Heart left ventricle (tissue), 16 donors: Measurements from ENCODE around the gene CEP89. TPM values are rescaled to one million over a fixed set of nuclear protein-coding genes. Genes with fewer than 3 reads are reported as not detected.
"Not testable (repeated sequence)": the region's sequence is repeated elsewhere in the genome, so short reads cannot be mapped to it uniquely, and the experiment has no call there.

Experiments used
- ATAC-seq, 4 donors: fragments of 200-7000 bp; cut with Tn5 transposase; one replicate each; pipeline ENCODE4 v1.9.1; 2020 to 2022; ENCODE audit warnings: moderate library complexity in 4 of 4, mild to moderate bottlenecking in 3 of 4, moderate number of reproducible peaks in 1 of 4
- DNase-seq, 5 donors: peaks; one replicate each; pipeline ENCODE4 v3.0.0-alpha.2; 2020
- H3K27ac ChIP-seq, 12 donors: fragments of 200-600 bp; sonication (generic) in 4 of 12; one replicate each; pipeline versions ENCODE4 v1.5.0 to v1.8.0; 2016 to 2022; ENCODE audit warnings: mild to moderate bottlenecking in 2 of 12
- H3K27me3 ChIP-seq, 9 donors: fragments of 200-600 bp; sonication (generic) in 2 of 9; one replicate each; pipeline versions ENCODE4 v1.5.1 to v1.8.0; 2016 to 2022; ENCODE audit warnings: mild to moderate bottlenecking in 3 of 9
- H3K36me3 ChIP-seq, 9 donors: fragments of 200-600 bp; sonication (generic) in 2 of 9; one replicate each; pipeline versions ENCODE4 v1.5.0 to v1.8.0; 2018 to 2022; ENCODE audit warnings: mild to moderate bottlenecking in 2 of 9
- H3K4me1 ChIP-seq, 12 donors: fragments of 200-600 bp; sonication (generic) in 4 of 12; one replicate each; pipeline versions ENCODE4 v1.5.0 to v1.8.0; 2016 to 2022; ENCODE audit warnings: mild to moderate bottlenecking in 3 of 12
- H3K4me3 ChIP-seq, 12 donors: fragments of 200-600 bp; sonication (generic) in 4 of 12; one replicate each; pipeline versions ENCODE4 v1.5.0 to v1.8.0; 2017 to 2022; ENCODE audit warnings: mild to moderate bottlenecking in 9 of 12, moderate library complexity in 4 of 12
- H3K9me3 ChIP-seq, 12 donors: fragments of 200-600 bp; sonication (generic) in 4 of 12; one replicate each; pipeline versions ENCODE4 v1.5.0 to v1.8.0; 2016 to 2022; ENCODE audit warnings: mild to moderate bottlenecking in 1 of 12
- POLR2A ChIP-seq, 2 donors: fragments of 450-650 bp; IDR thresholded peaks; one replicate each; pipeline ENCODE4 v1.6.1; 2017; ENCODE audit warnings: antibody characterized with exemption in 2 of 2, mild to moderate bottlenecking in 2 of 2, moderate library complexity in 2 of 2
- WGBS, 4 donors: extraction: QIAGEN DNeasy Blood & Tissue Kit in 2 of 4; methylation state at CpG; one replicate each; pipeline versions ENCODE4 v1.1.5 to v1.1.7; 2013 to 2018; 5-methylcytosine and 5-hydroxymethylcytosine counted together
- intact Hi-C, 10 donors: fragments of 100-400 bp; cut with DNase I; formaldehyde crosslinking; loops; one replicate each; pipeline versions ENCODE4 v1.11.1 to v1.14.2; 2022
- polyA plus RNA-seq, 2 donors: library from polyadenylated mRNA; stranded (reverse); fragments of 200-250 nt; gene quantifications; one replicate each; pipeline ENCODE4 v1.2.3, GENCODE V29; 2013
- total RNA-seq, 9 donors: library from RNA; depleted of rRNA in 2 of 9; stranded (reverse); fragments of >200 nt in 2 of 9; fragmentation: NEBNext Ultra II Directional in 3 of 9; extraction: Animal tissue kit (Norgen Biotek cat#: 25700) in 3 of 9; gene quantifications; one replicate each; pipeline versions ENCODE4 v1.1.0 to v1.2.4, GENCODE V29; 2016 to 2023
- TF ChIP-seq, protein P1 (sequence below), 12 donors: fragments of 200-600 bp; sonication (generic) in 4 of 12; IDR thresholded peaks; one replicate each; pipeline versions ENCODE4 v1.5.0 to v1.8.0; 2018 to 2022; ENCODE audit warnings: antibody characterized with exemption in 12 of 12, mild to moderate bottlenecking in 5 of 12
- donor health status: ischemic (EF 13 %, LVEDD 7.1; RV severe dilation, severe dysfunction).
- donor health status: healthy with polysubstance abuse.
- donor health status: DM: no; HTN: yes; CAD: no.
- donor health status: DM: no; HTN: no; CAD: no.
- donor health status: ischemic (EF 25% LVEDD 6.9; RV normal size, moderate dysfunction).
- donor health status: ischemic (EF 25% LVEDD 5.7; RV mildly dilated, moderate dysfunction).
- donor health status: healthy.
- donor health status: DM: yes; HTN: yes; CAD: no.
- donor health status: ischemic (EF 35%, LVEDD 5.7; RV mildly dilated, moderate dysfunction).
- donor health status: nonischemic (EF 11% LVEDD 7.7; RV severe dilation, severe dysfunction).
- donor health status: DM: yes; HTN: yes; CAD: no.
- donor health status: PGD.
- donor health status: ischemic (EF 29% LVEDD 5.4; RV normal size, mild dysfunction).
- donor health status: nonischemic (EF 23%, LVEDD 6.1; RV moderate dilation, normal function).

CEP89 gene
- total and polyA plus RNA-seq, 11 donors, result 5.4 to 16.0 (median 12.0) TPM

DNA sequence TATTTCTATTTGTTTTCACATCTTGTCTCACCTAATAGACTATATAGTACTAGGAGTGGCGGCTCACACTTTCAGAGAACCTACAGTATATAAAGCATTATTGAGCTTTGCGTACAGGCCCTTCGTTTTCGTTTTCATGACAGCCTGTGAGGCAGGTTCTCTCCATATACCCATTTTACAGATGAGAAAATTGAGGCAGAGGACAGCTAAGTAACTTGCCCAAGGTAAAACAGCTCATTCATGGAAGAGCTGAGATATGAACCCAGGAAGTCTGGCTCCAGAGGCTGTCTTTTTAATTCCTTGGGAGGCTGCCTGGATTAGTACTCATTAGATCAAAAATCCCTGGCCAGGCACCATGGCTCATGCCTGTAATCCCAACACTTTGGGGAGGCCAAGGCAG is 29.2 kb upstream of the CEP89 start:
- TF ChIP-seq, protein P1, sequence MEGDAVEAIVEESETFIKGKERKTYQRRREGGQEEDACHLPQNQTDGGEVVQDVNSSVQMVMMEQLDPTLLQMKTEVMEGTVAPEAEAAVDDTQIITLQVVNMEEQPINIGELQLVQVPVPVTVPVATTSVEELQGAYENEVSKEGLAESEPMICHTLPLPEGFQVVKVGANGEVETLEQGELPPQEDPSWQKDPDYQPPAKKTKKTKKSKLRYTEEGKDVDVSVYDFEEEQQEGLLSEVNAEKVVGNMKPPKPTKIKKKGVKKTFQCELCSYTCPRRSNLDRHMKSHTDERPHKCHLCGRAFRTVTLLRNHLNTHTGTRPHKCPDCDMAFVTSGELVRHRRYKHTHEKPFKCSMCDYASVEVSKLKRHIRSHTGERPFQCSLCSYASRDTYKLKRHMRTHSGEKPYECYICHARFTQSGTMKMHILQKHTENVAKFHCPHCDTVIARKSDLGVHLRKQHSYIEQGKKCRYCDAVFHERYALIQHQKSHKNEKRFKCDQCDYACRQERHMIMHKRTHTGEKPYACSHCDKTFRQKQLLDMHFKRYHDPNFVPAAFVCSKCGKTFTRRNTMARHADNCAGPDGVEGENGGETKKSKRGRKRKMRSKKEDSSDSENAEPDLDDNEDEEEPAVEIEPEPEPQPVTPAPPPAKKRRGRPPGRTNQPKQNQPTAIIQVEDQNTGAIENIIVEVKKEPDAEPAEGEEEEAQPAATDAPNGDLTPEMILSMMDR (IDR thresholded peaks at IDR 0.05), result no peak
- no peak for TF ChIP-seq POLR2A (IDR thresholded peaks at IDR 0.05)
- DNase-seq (no peak), ATAC-seq (no peak)
- Histone ChIP-seq H3K27me3 (no peaks in the 10 kb centered on the region), H3K36me3 (no peaks in the 10 kb centered on the region), H3K9me3 (no peaks in the 10 kb centered on the region), H3K4me3 (no peak overlapping the region), H3K27ac (no peak overlapping the region), H3K4me1 (no peaks in the 10 kb centered on the region)
- 91 to 98% (median 94%) methylated on average over 4 of the region's 4 CpGs for WGBS, 4 donors
- intact Hi-C loops, result no loop called here

DNA sequence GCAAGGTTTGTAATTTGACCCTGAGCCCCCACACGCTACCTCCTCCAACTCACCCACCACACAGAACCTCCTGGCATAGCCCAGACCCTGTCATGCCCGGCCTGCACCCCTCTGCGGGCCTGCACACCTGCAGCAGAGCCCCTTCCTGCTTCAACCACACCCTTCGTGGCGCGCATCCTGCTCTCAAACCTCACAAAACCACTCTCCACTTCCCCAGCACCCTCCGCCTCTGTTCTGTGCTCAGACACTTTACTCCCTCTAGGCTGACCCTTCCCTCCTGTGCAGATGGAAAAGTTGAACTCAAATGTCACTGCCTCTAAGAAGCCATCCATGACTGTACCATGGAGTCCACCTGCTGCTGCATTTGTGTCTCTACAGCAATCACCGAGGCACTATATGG is 28.8 kb upstream of the CEP89 start:
- H3K36me3 ChIP-seq, result no peaks in the 10 kb centered on the region
- no peak for TF ChIP-seq POLR2A (IDR thresholded peaks at IDR 0.05)
- TF ChIP-seq, protein P1 (IDR thresholded peaks at IDR 0.05), result no peak
- no peak overlapping the region for H3K4me3 ChIP-seq
- no peaks in the 10 kb centered on the region for H3K4me1 ChIP-seq
- intact Hi-C loops, result no loop called here
- no peaks in the 10 kb centered on the region for H3K9me3 ChIP-seq
- H3K27ac ChIP-seq, result no peak overlapping the region
- no peak for DNase-seq
- no peaks in the 10 kb centered on the region for H3K27me3 ChIP-seq
- no peak for ATAC-seq
- 86 to 96% (median 86%) methylated on average over 8 of the region's 8 CpGs for WGBS, 4 donors

GRCh38 chr19:32998722-32999121 is 27.0 kb upstream of the CEP89 start:
- WGBS, 4 donors, result 75 to 82% (median 79%) methylated on average over 3 of the region's 3 CpGs
- no peak for ATAC-seq
- Histone ChIP-seq H3K4me1 (no peaks in the 10 kb centered on the region), H3K9me3 (no peaks in the 10 kb centered on the region), H3K36me3 (no peaks in the 10 kb centered on the region), H3K27me3 (no peaks in the 10 kb centered on the region), H3K27ac (no peak overlapping the region), H3K4me3 (no peak overlapping the region)
- no peak for DNase-seq
- TF ChIP-seq POLR2A (IDR thresholded peaks at IDR 0.05), result no peak
- TF ChIP-seq, protein P1 (IDR thresholded peaks at IDR 0.05), result no peak
- intact Hi-C loops, result no loop called here

DNA sequence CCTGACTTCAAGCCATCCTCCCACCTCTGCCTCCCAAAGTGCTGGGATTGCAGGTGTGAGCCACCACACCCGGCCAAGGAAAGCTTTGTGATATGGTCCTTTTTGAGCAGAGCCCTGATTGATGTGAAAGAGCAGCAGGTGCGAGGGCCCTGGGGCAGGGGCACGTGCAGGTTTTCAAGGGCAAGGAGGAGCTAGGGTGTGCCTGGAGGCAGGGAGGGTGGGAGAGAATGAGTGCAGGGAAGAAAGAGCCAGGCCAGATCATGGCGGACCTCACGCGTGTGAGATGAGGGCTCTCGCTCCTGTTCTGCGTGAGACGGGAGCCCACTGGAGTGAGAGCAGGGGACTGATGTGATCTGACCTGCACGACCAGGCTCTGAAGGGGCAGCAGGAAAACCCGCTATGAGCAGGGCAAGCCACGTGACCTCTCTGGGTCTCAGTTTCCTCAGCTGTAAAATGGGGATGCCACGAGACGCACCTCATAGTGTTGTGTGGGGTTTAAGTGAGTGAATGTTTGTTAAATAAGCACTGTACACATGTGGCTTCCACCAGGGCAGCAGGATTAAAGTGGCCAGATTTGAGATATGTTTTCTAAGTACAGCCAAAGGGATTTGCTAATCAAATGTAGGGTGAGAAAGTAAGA is 26.1 kb upstream of the CEP89 start:
- Histone ChIP-seq H3K27ac (no peak overlapping the region), H3K36me3 (no peaks in the 10 kb centered on the region), H3K4me3 (no peak overlapping the region), H3K27me3 (no peaks in the 10 kb centered on the region), H3K4me1 (no peaks in the 10 kb centered on the region), H3K9me3 (no peaks in the 10 kb centered on the region)
- ATAC-seq (no peak), DNase-seq (no peak)
- no peak for TF ChIP-seq POLR2A (IDR thresholded peaks at IDR 0.05)
- TF ChIP-seq, protein P1 (IDR thresholded peaks at IDR 0.05), result no peak
- 86 to 94% (median 92%) methylated on average over 14 of the region's 14 CpGs for WGBS, 4 donors
- intact Hi-C loops, result no loop called here

- H3K4me1 ChIP-seq, H3K36me3 ChIP-seq, H3K27ac ChIP-seq, H3K9me3 ChIP-seq, H3K4me3 ChIP-seq, DNase-seq, H3K27me3 ChIP-seq, intact Hi-C loops, ATAC-seq: not testable (repeated sequence)
- WGBS, 4 donors, result 67 to 75% (median 72%) methylated on average over 7 of the region's 7 CpGs
Measured at GRCh38 chr19:32997061-32997464, 25.3 kb upstream of the CEP89 start.

DNA sequence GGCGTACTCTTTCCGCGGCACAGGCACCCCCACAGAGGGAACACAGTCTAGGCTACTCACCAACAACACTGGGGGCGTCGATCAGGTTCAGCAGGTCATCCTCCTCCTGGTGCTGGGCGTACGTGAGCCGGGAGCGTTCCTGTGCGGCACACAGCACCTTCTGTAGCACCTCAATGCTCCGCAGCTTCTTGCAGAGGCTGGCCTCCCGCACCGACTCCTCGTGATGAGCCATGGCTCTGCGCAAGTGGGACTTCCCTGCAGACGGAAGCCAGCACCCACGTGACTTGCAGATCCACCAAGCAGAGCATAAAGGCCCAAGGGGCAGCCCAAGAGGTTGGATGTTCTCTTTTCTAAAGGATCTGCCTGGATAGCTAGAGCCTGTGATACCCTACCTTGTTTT is 24.2 kb upstream of the CEP89 start:
- H3K27ac ChIP-seq, H3K4me3 ChIP-seq, H3K27me3 ChIP-seq, H3K4me1 ChIP-seq, H3K36me3 ChIP-seq, H3K9me3 ChIP-seq, ATAC-seq, intact Hi-C loops, DNase-seq: not testable (repeated sequence)
- 73 to 84% (median 81%) methylated on average over 8 to 17 of the region's 17 CpGs for WGBS, 4 donors
